Gastrocnemius medialis (tissue), 4 donors: ENCODE data around the gene ARMC7. TPM values are rescaled to one million over a fixed set of nuclear protein-coding genes. Genes with fewer than 3 reads are reported as not detected.

Experiments
- ATAC-seq, 2 donors: fragments of 150-250 bp; one replicate each; pipeline ENCODE4 v1.9.1; 2016
- DNase-seq, 2 donors: peaks; one replicate each; pipeline ENCODE4 v3.0.0-alpha.2; 2019
- H3K27ac ChIP-seq, 4 donors: fragments of 200-600 bp; sonication (generic); 1 replicate in 1 of 4; 2 replicates in 3 of 4; pipeline ENCODE4 v1.5.1; 2016 to 2018; ENCODE audit warnings: mild to moderate bottlenecking in 2 of 4, moderate library complexity in 1 of 4
- H3K27me3 ChIP-seq, 3 donors: fragments of 200-600 bp; sonication (generic) in 2 of 3; 1 replicate in 1 of 3; 2 replicates in 2 of 3; pipeline versions ENCODE4 v1.5.1 to v1.6.0; 2016 to 2019; ENCODE audit warnings: mild to moderate bottlenecking in 1 of 3, moderate library complexity in 1 of 3
- H3K36me3 ChIP-seq, 2 donors: fragments of 200-600 bp; sonication (generic) in 1 of 2; one replicate each; pipeline ENCODE4 v1.5.1; 2017 to 2018
- H3K4me1 ChIP-seq, 2 donors: fragments of 200-600 bp; sonication (generic) in 1 of 2; one replicate each; pipeline ENCODE4 v1.5.1; 2016 to 2017; ENCODE audit warnings: mild to moderate bottlenecking in 2 of 2
- H3K4me3 ChIP-seq, 4 donors: fragments of 200-600 bp; sonication (generic) in 3 of 4; 1 replicate in 1 of 4; 2 replicates in 3 of 4; pipeline ENCODE4 v1.5.1; 2016 to 2019; ENCODE audit warnings: mild to moderate bottlenecking in 2 of 4
- H3K9me3 ChIP-seq, 3 donors: fragments of 200-600 bp; sonication (generic) in 2 of 3; 1 replicate in 1 of 3; 2 replicates in 2 of 3; pipeline ENCODE4 v1.5.1; 2016 to 2019
- POLR2A ChIP-seq, 2 donors: fragments of 450-650 bp; IDR thresholded peaks; one replicate each; pipeline ENCODE4 v1.6.1; 2017; ENCODE audit warnings: antibody characterized with exemption in 2 of 2, mild to moderate bottlenecking in 2 of 2, moderate library complexity in 2 of 2
- in situ Hi-C, 4 donors: fragments of 200-750 bp; cut with MboI; loops; one replicate each; pipeline versions ENCODE4 v1.15.0 to v1.8.0; 2017; ENCODE audit warnings: low sequenced_read_pairs in 4 of 4
- intact Hi-C: fragments of 100-400 bp; cut with DNase I; formaldehyde crosslinking; loops from one replicate; pipeline ENCODE4 v1.15.1; 2023; ENCODE audit warnings: low total_unique reads
- total RNA-seq, 4 donors: library from RNA; depleted of rRNA; stranded (reverse); fragments of >200 nt; gene quantifications; one replicate each; pipeline versions ENCODE4 v1.1.0 to v1.2.3, GENCODE V29; 2016
- TF ChIP-seq, protein P1 (sequence below), 5 experiments: fragments of 450-650 bp in 3 of 5; fragments of 200-600 bp in 2 of 5; sonication (generic) in 2 of 5; IDR thresholded peaks in 4 of 5; conservative IDR thresholded peaks in 1 of 5; 1 replicate in 4 of 5; 2 replicates in 1 of 5; pipeline ENCODE4 v1.5.1; 2016 to 2019; ENCODE audit warnings: antibody characterized with exemption in 5 of 5, mild to moderate bottlenecking in 3 of 5, moderate library complexity in 3 of 5

The ARMC7 gene
- total RNA-seq, 4 donors from 2014 or later: 2.0 to 4.4 (median 3.0) TPM

DNA sequence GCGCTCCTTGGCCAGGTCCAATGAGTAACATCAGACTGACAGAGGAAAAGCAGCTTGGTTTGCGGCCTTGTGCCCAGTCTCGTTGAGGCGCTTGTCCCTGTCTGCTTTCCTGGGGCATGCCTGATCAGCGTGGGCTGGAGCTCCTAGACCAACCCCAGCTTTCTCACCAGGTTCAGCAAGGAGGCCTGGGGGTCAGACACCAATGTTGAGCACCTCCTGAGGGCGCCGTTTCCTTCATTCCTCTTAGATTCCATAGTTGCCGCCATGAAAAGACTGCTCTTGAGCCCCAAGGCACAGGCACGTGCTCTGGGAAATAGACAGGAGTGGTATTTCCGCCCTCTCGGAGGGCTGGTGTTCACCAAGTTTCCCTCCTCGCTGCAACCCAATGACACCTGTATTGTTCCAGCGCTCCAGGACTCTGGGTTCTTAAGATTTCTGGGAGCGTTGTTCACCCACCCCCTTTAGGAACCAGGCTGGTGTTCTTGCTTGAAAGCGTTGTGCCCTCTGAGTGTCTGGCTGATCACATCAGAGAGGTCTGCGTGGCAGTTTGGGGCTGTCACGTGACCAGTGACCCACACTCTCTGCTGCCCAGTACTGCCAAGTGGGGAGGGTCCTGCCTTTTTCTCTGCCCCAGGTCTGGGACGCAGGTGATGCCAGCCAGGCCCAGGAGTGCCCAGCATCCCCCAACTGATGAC lies 44.8 kb upstream of the ARMC7 start:
- DNase-seq (no peak), ATAC-seq (no peak)
- peaks cover 8 to 9% of the 10 kb centered on the region in 2 donors for H3K4me1 ChIP-seq
- intact Hi-C loops: loop anchor here (5.0 to 10.0 kb wide), 2 partner anchors 110 to 137 kb away; no protein-coding TSS in a partner anchor
- H3K4me3 ChIP-seq: no peak overlapping the region
- no peaks in the 10 kb centered on the region for H3K9me3 ChIP-seq
- in situ Hi-C loops: no loop called here
- no peak overlapping the region for H3K27ac ChIP-seq
- H3K36me3 ChIP-seq: peaks cover 0 to 47% of the 10 kb centered on the region in 2 donors
- no peaks in the 10 kb centered on the region for H3K27me3 ChIP-seq
- TF ChIP-seq, protein P1, sequence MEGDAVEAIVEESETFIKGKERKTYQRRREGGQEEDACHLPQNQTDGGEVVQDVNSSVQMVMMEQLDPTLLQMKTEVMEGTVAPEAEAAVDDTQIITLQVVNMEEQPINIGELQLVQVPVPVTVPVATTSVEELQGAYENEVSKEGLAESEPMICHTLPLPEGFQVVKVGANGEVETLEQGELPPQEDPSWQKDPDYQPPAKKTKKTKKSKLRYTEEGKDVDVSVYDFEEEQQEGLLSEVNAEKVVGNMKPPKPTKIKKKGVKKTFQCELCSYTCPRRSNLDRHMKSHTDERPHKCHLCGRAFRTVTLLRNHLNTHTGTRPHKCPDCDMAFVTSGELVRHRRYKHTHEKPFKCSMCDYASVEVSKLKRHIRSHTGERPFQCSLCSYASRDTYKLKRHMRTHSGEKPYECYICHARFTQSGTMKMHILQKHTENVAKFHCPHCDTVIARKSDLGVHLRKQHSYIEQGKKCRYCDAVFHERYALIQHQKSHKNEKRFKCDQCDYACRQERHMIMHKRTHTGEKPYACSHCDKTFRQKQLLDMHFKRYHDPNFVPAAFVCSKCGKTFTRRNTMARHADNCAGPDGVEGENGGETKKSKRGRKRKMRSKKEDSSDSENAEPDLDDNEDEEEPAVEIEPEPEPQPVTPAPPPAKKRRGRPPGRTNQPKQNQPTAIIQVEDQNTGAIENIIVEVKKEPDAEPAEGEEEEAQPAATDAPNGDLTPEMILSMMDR (IDR thresholded peaks at IDR 0.05 in 4 of 5, conservative IDR thresholded peaks at IDR 0.05 in 1 of 5): no peak
- TF ChIP-seq POLR2A (IDR thresholded peaks at IDR 0.05): no peak

DNA sequence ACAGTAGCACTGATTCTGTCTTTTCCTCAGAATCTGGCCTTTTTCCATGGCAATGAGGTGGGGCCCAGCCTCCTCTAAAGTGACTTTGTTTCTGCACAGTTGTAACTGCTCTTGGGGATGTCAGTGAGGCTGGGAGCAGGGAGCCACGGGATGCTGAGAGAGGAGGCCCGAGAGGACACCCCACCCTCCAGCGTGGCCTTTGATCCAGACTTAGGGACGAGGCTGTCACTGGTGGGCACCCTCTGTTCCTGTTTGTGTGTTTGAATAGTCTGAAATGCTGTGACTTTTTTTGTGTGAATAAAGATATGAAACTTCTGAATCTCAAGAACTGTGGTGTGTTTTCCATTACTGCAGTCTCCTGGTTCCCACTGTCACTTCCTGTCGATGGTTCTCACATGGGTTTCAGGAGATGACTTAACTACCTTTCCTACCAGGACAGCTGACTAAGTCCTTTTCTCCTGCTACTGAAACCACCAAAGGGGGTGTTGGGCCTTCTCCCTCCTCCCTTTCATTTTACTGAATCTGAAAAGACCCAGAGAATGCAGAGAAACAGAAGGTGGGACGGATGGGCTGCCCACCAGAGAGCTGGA lies 44.1 kb upstream of the ARMC7 start:
- no peaks in the 10 kb centered on the region for H3K27me3 ChIP-seq
- no peaks in the 10 kb centered on the region for H3K9me3 ChIP-seq
- peaks cover 0 to 47% of the 10 kb centered on the region in 2 donors for H3K36me3 ChIP-seq
- no peak for TF ChIP-seq POLR2A (IDR thresholded peaks at IDR 0.05)
- TF ChIP-seq, protein P1 (IDR thresholded peaks at IDR 0.05 in 4 of 5, conservative IDR thresholded peaks at IDR 0.05 in 1 of 5): no peak
- no peak overlapping the region for H3K4me3 ChIP-seq
- H3K4me1 ChIP-seq: peaks cover 2% of the 10 kb centered on the region in 2 donors
- DNase-seq: no peak
- no peak overlapping the region for H3K27ac ChIP-seq
- ATAC-seq: no peak
- intact Hi-C loops: loop anchor here (10.0 kb wide), 1 partner anchor 109 kb away; no protein-coding TSS in a partner anchor
- in situ Hi-C loops: no loop called here

DNA sequence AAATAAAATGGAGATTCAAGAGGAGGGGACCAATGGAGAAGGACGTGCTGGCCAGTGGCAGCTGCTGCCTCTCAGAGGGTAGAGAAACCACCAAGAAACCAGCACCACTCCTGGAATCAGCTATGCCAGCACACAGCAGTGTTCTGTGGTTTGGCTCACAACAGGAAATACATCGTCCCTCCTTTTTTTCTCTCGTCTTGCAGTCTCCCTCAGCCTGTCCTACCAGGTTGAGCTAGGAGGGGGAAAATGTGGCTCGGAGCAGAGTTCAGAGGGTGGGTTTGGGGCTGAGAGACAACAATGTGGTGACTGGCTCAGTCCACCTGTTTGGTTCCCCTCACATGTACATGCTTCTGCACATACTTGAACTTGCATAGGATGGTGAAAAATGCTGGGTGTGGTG lies 41.9 kb upstream of the ARMC7 start:
- in situ Hi-C loops: no loop called here
- TF ChIP-seq, protein P1 (IDR thresholded peaks at IDR 0.05 in 4 of 5, conservative IDR thresholded peaks at IDR 0.05 in 1 of 5): no peak
- TF ChIP-seq POLR2A (IDR thresholded peaks at IDR 0.05): no peak
- H3K36me3 ChIP-seq: peaks cover 0 to 25% of the 10 kb centered on the region in 2 donors
- no peak overlapping the region for H3K27ac ChIP-seq
- H3K4me3 ChIP-seq: no peak overlapping the region
- no peak for ATAC-seq
- DNase-seq: no peak
- no peaks in the 10 kb centered on the region for H3K9me3 ChIP-seq
- H3K4me1 ChIP-seq: peaks cover 7% of the 10 kb centered on the region in 2 donors
- no peaks in the 10 kb centered on the region for H3K27me3 ChIP-seq
- intact Hi-C loops: loop anchor here (10.0 kb wide), 1 partner anchor 107 kb away; no protein-coding TSS in a partner anchor

DNA sequence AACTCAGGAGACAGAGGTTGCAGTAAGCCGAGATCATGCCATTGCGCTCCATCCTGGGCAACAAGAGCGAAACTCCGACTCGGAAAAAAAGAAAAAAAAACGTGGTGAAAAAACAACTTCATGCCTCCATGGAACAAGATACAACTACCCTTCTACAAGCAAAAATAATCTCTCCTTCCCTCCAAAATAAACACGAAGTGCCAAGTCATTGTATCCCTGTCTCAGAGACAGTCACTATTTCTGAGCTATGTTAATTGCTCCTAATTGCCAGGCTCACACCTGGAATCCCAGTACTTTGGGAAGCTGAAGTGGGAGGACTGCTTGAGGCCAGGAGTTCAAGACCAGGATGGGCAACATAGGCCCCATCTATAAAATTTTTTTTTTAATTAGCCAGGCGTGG lies 41.0 kb upstream of the ARMC7 start:
- intact Hi-C loops: loop anchor here (10.0 kb wide), 1 partner anchor 106 kb away; no protein-coding TSS in a partner anchor

More for the DNA sequence above, 41.0 kb upstream of the ARMC7 start:
- peaks cover 0 to 16% of the 10 kb centered on the region in 2 donors for H3K36me3 ChIP-seq
- no peaks in the 10 kb centered on the region for H3K27me3 ChIP-seq
- no peak for DNase-seq
- no peak overlapping the region for H3K4me3 ChIP-seq
- in situ Hi-C loops: no loop called here
- H3K4me1 ChIP-seq: peaks cover 7 to 8% of the 10 kb centered on the region in 2 donors
- no peak for TF ChIP-seq POLR2A (IDR thresholded peaks at IDR 0.05)
- TF ChIP-seq, protein P1 (IDR thresholded peaks at IDR 0.05 in 4 of 5, conservative IDR thresholded peaks at IDR 0.05 in 1 of 5): no peak
- no peak overlapping the region for H3K27ac ChIP-seq
- ATAC-seq: no peak
- no peaks in the 10 kb centered on the region for H3K9me3 ChIP-seq
